CD4-positive, CD25-positive, alpha-beta regulatory T cell (primary cell): ENCODE data around the gene SMAD3. TPM values are rescaled to one million over a fixed set of nuclear protein-coding genes. Genes with fewer than 3 reads are reported as not detected.
A peak's percentile ranks its signal among the peaks of the same experiment; 100 is the strongest.

Experiments used
- ATAC-seq, 2 donors: fragments of 150-1000 bp; cut with Tn5 transposase; one replicate each; pipeline ENCODE4 v1.10.0; 2021; ENCODE audit warnings: low read depth in 2 of 2, moderate number of reproducible peaks in 2 of 2, moderate library complexity in 1 of 2
- DNase-seq, 3 donors: peaks; one replicate each; pipeline versions ENCODE4 v3.0.0 to v3.0.0-alpha.2; 2012 to 2022; ENCODE audit warnings: mixed read lengths in 1 of 3
- H3K27ac ChIP-seq: one replicate; pipeline ENCODE4 v1.7.0; 2013; ENCODE audit warnings: mild to moderate bottlenecking, low read length; ENCODE audit not compliant: insufficient read depth, poor library complexity, severe bottlenecking
- H3K27me3 ChIP-seq: one replicate; pipeline ENCODE4 v1.7.0; 2013; ENCODE audit warnings: low read length; ENCODE audit not compliant: control insufficient read depth, insufficient read depth
- H3K36me3 ChIP-seq: one replicate; pipeline ENCODE4 v1.7.0; 2013; ENCODE audit warnings: mild to moderate bottlenecking, low read length, moderate library complexity; ENCODE audit not compliant: control insufficient read depth, insufficient read depth
- H3K4me1 ChIP-seq: 2 replicates; pipeline ENCODE4 v1.7.0; 2013; ENCODE audit warnings: mild to moderate bottlenecking, low read length; ENCODE audit not compliant: insufficient read depth, control insufficient read depth, poor library complexity, severe bottlenecking
- H3K4me3 ChIP-seq: one replicate; pipeline ENCODE4 v1.7.0; 2013; ENCODE audit warnings: low read depth, mild to moderate bottlenecking, low read length, moderate library complexity
- H3K9me3 ChIP-seq, 2 experiments: 1 replicate in 1 of 2; 2 replicates in 1 of 2; pipeline ENCODE4 v1.7.0; 2013; ENCODE audit warnings: low read length in 2 of 2, mild to moderate bottlenecking in 1 of 2, moderate library complexity in 1 of 2; ENCODE audit not compliant: control insufficient read depth in 2 of 2
- H3K27ac Mint-ChIP-seq, 3 donors: one replicate each; pipeline ENCODE4 v1.8.0; 2020 to 2022; ENCODE audit warnings: mild to moderate bottlenecking in 3 of 3, mixed read lengths in 3 of 3, moderate library complexity in 2 of 3
- H3K27me3 Mint-ChIP-seq: one replicate; pipeline ENCODE4 v1.8.0; 2022; ENCODE audit warnings: mild to moderate bottlenecking, mixed read lengths
- H3K36me3 Mint-ChIP-seq: one replicate; pipeline ENCODE4 v1.8.0; 2020; ENCODE audit warnings: mixed read lengths
- H3K4me1 Mint-ChIP-seq, 4 donors: one replicate each; pipeline ENCODE4 v1.8.0; 2020 to 2022; ENCODE audit warnings: mixed read lengths in 4 of 4, mild to moderate bottlenecking in 1 of 4
- H3K4me3 Mint-ChIP-seq, 4 donors: one replicate each; pipeline ENCODE4 v1.8.0; 2020 to 2022; ENCODE audit warnings: mild to moderate bottlenecking in 4 of 4, mixed read lengths in 4 of 4, moderate library complexity in 3 of 4
- H3K9me3 Mint-ChIP-seq, 7 donors: one replicate each; pipeline ENCODE4 v1.8.0; 2020 to 2022; ENCODE audit warnings: mixed read lengths in 7 of 7, mild to moderate bottlenecking in 3 of 7, moderate library complexity in 2 of 7
- polyA plus RNA-seq, 4 donors: library from polyadenylated mRNA; unstranded; fragments of 300-500 nt; fragmentation: Illumina TruSeq; gene quantifications; one replicate each; pipeline ENCODE4 v1.2.3, GENCODE V29; 2021
- total RNA-seq: library from RNA; stranded (reverse); gene quantifications from one replicate; pipeline ENCODE4 v1.2.3, GENCODE V29; 2022

SMAD3 gene
- total and polyA plus RNA-seq, 5 donors from 2014 or later: 12.0 to 76.6 (median 14.7) TPM

DNA sequence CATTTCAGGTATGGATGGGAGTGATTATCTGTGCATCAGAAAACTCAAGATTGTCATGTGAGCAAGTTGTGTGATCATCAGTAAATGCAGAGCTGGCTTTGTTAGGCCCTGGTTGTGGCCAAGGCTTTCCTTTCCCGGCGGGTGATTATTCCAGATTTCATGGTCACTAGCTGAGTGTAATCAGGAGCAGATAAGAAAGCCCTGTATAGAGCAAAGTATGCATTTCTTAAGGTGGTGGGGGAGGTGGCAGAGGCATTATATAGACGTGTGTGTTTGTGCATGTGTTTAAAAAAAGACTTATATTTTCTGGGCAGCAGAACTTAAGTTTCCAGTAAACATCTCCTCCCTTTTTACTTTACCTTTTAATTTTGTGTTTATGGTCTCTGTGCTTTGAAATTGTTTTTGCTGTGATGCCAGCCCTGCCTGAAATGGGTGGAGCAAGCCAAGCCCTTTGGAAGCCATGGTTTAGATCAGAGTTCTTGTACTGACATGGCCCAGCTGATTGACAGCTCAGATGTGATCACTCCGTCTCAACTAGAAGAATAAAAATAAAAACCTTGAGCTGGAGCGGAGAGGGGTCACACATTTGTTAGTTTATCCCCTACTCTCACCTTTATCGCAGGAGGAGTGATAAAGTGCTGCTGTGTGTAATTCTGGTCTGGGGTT, 22.2 kb downstream of the SMAD3 start:
- Mint-ChIP-seq H3K9me3 (no peaks in the 10 kb centered on the region), H3K4me1 (peaks cover 36 to 100% (median 85%) of the 10 kb centered on the region in 4 donors), H3K4me3 (peak overlapping the region; percentile 56 to 81 (median 74)), H3K27ac (peak overlapping the region; percentile 88 to 94 (median 93)), H3K27me3 (peaks cover under 1% of the 10 kb centered on the region), H3K36me3 (peaks cover 12% of the 10 kb centered on the region)
- Histone ChIP-seq H3K4me3 (peak overlapping the region; percentile 56), H3K27me3 (no peaks in the 10 kb centered on the region), H3K36me3 (no peaks in the 10 kb centered on the region), H3K4me1 (peaks cover 99% of the 10 kb centered on the region), H3K9me3 (no peaks in the 10 kb centered on the region), H3K27ac (peak overlapping the region; percentile 55)
- DNase-seq: peak in 1 of 3 donors; percentile 58
- ATAC-seq: no peak

DNA sequence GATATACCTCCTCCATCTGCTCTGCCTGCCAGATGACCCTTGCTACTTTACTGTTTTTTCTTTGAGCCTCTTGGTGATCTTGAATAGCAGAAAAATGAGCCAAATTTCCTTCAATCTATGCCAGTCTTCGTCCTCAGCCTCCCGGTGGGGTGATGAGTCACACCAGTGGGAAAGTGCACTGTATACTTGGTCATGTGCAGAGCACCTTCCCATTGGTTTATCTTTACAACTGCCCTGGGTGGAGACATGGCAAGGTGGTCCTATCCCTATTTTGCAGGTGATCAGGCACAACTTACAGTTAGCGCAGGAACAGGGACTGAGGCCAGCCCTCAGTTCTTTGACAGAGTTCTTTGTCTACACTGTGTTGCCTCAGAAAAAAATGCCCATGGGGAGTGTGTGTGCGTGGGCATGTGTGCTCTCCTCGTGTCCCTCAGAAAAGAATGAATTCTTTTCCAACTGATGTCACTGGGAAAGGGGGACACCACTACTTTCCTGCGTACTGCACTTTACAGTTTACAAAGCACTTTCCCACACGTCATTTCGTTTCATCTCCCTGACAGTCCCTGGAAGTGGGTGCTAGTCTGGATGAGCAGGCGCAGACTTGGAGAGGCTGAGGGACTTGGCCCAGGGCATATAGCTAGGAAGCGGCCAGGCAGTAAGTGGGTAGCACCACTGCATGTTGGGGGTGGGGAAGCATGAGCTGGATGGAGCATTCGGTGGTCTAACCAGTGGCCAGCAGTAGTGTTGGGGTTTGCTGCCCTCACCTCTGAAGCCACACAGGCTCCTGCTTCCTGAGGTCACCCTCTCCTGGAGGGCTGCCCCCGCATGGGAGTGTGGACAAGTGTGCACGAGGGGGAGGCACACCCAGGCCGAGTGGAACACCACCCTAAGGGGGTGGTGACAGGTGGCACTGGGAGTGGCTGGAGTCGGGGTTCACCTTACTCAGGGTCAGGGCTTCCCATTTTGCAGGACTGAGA, 24.1 kb downstream of the SMAD3 start:
- peaks cover 92% of the 10 kb centered on the region for H3K4me1 ChIP-seq
- H3K4me3 ChIP-seq: no peak overlapping the region
- Mint-ChIP-seq H3K4me3 (peak overlapping the region; percentile 29 to 85 (median 69)), H3K4me1 (peaks cover 35 to 98% (median 79%) of the 10 kb centered on the region in 4 donors), H3K9me3 (no peaks in the 10 kb centered on the region), H3K36me3 (peaks cover 19% of the 10 kb centered on the region), H3K27ac (peak overlapping the region; percentile 67 to 94 (median 93)), H3K27me3 (no peaks in the 10 kb centered on the region)
- no peaks in the 10 kb centered on the region for H3K9me3 ChIP-seq
- H3K36me3 ChIP-seq: peaks cover 9% of the 10 kb centered on the region
- no peak for DNase-seq
- ATAC-seq: no peak
- no peaks in the 10 kb centered on the region for H3K27me3 ChIP-seq
- H3K27ac ChIP-seq: no peak overlapping the region

DNA sequence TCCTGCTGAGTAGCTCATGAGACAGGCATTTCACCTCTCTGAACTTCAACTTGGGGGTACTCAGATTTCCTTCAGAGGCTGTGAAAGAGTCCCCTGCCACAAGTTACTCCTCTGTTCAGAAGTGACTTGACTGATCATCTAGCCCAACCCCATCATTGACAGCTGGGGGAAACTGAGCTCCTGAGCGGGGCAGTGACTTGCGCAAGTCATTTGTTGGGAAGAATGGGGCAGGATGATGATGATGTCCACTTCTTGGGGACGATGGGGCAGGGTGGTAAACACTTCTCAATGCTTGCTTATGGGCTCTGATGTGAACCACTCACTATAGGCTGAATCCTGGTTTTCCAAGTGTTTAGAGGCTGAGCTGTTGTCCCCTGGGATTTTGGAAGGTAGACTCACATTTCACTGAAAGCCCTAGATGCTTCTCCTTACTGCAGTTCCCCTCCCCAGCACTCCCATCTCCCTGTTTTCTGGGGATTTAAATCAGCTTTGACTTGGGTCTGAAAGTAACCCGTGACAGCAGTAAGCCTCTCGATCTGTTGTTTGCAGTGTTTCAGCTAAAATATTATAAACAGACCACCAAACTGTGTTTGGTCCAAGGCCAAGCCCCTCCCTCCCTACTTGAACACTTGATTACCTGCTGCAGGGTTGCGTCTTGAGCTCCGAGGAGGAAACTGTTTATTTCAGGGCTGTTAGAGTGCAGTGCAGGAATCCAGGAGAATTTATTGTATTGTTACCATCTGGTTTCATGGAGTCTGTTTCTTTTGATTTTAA, 25.1 kb downstream of the SMAD3 start:
- Histone ChIP-seq H3K9me3 (no peaks in the 10 kb centered on the region), H3K27ac (peak overlapping the region; percentile 73), H3K27me3 (no peaks in the 10 kb centered on the region), H3K36me3 (peaks cover 17% of the 10 kb centered on the region), H3K4me1 (peaks cover 82% of the 10 kb centered on the region), H3K4me3 (peak overlapping the region; percentile 76)
- peak overlapping the region; percentile 55 to 82 (median 73) for H3K4me3 Mint-ChIP-seq
- peaks cover 29 to 97% (median 74%) of the 10 kb centered on the region in 4 donors for H3K4me1 Mint-ChIP-seq
- H3K27me3 Mint-ChIP-seq: no peaks in the 10 kb centered on the region
- H3K36me3 Mint-ChIP-seq: peaks cover 24% of the 10 kb centered on the region
- peak overlapping the region; percentile 93 to 95 (median 94) for H3K27ac Mint-ChIP-seq
- no peaks in the 10 kb centered on the region for H3K9me3 Mint-ChIP-seq
- no peak for ATAC-seq
- DNase-seq: no peak

- H3K36me3 Mint-ChIP-seq: peaks cover 30% of the 10 kb centered on the region
Observed at GRCh38 chr15:67091071-67091979, 25.9 kb downstream of the SMAD3 start.

DNA sequence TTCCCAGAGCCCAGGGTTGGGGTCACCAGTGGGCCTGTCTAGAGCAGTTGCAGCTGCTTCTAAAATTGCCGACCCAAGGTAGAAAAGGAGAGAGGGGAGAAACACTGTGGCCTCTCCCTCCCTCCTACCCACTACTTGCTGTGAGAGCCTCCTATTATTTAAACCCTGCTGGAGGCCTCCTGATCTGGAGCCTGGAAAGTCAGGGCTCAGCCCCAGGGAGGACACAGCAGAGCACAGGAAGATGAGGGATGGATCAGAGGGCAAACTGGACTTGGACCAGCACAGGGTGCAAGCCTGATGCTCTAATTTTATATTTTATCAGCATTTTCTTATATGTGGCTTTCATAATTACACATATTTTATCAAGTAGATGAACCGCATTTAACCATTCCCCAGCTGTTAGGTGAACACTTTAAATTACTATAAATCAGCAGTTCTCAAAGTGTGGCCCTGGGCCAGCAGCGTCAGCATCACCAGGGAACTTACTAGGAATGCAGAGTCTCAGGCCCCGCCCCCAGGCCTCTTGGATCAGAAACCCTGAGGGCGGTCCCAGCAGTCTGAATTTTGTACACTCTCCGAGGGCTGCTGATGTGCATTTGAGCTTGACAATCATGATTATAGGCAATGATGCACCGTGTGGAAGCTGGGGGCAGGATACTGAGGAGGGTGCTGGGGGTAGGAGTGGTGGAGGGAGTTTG, 26.7 kb downstream of the SMAD3 start:
- no peaks in the 10 kb centered on the region for H3K9me3 Mint-ChIP-seq
- peak overlapping the region; percentile 73 for H3K27ac ChIP-seq
- DNase-seq: no peak
- peaks cover 21% of the 10 kb centered on the region for H3K36me3 ChIP-seq
- peak overlapping the region; percentile 76 for H3K4me3 ChIP-seq
- no peaks in the 10 kb centered on the region for H3K27me3 Mint-ChIP-seq
- peaks cover 26 to 97% (median 75%) of the 10 kb centered on the region in 4 donors for H3K4me1 Mint-ChIP-seq
- no peaks in the 10 kb centered on the region for H3K9me3 ChIP-seq
- ATAC-seq: no peak
- H3K27me3 ChIP-seq: no peaks in the 10 kb centered on the region
- H3K4me3 Mint-ChIP-seq: peak overlapping the region in 3 of 4 donors; percentile 37 to 77 (median 68)
- peaks cover 32% of the 10 kb centered on the region for H3K36me3 Mint-ChIP-seq
- H3K4me1 ChIP-seq: peaks cover 72% of the 10 kb centered on the region
- H3K27ac Mint-ChIP-seq: peak overlapping the region; percentile 89 to 95 (median 94)

More at GRCh38 chr15:67091071-67091979, 25.9 kb downstream of the SMAD3 start:
- Histone ChIP-seq H3K27ac (peak overlapping the region; percentile 73), H3K27me3 (no peaks in the 10 kb centered on the region), H3K9me3 (no peaks in the 10 kb centered on the region), H3K4me3 (peak overlapping the region; percentile 76), H3K36me3 (peaks cover 21% of the 10 kb centered on the region), H3K4me1 (peaks cover 73% of the 10 kb centered on the region)
- H3K4me3 Mint-ChIP-seq: peak overlapping the region; percentile 55 to 82 (median 73)
- H3K27ac Mint-ChIP-seq: peak overlapping the region; percentile 89 to 95 (median 94)
- peaks cover 26 to 97% (median 74%) of the 10 kb centered on the region in 4 donors for H3K4me1 Mint-ChIP-seq
- no peaks in the 10 kb centered on the region for H3K9me3 Mint-ChIP-seq
- ATAC-seq (peak; percentile 89 to 90), DNase-seq (peak; percentile 53 to 88 (median 55))
- no peaks in the 10 kb centered on the region for H3K27me3 Mint-ChIP-seq

DNA sequence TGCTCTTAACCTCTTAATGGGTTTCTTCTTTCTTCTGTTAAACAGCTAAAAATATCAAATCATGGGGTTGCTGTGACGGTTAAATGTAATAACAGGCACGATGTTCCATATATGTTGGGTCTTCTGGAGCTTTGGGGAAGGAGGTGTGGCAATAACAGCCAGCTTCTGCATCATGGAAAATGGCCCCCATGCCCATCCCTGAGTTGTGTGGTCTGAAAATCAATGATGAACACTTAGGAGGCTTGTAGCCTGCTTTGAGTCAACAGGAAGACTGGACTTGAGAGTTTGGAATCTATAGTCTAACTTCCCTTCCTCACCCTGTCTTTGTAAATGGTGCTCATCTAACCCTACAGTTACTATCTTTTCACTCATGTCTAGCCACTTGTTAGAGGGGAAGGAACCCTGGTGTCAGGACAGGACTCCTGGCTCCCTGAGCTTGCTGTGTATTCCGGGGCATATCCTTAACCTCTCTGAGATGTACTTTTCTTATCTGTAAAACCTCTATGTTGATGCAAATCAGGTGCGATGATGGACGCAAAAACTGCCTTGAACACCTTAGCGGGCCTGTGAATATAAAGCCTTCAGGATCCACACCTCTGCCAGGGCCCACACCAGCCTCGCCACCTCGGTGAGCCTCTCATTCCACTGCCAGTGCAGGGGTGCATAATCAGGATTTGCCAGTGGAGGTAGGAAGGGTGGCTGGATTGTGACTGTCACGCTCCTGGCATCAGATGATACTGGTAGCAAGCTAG, 27.5 kb downstream of the SMAD3 start:
- Histone ChIP-seq H3K9me3 (no peaks in the 10 kb centered on the region), H3K36me3 (peaks cover 21% of the 10 kb centered on the region), H3K4me1 (peaks cover 71% of the 10 kb centered on the region), H3K27ac (peak overlapping the region; percentile 73), H3K4me3 (no peak overlapping the region), H3K27me3 (no peaks in the 10 kb centered on the region)
- no peaks in the 10 kb centered on the region for H3K9me3 Mint-ChIP-seq
- H3K27me3 Mint-ChIP-seq: no peaks in the 10 kb centered on the region
- H3K4me1 Mint-ChIP-seq: peaks cover 26 to 97% (median 75%) of the 10 kb centered on the region in 4 donors
- DNase-seq (no peak), ATAC-seq (no peak)
- peak overlapping the region; percentile 81 to 94 (median 92) for H3K27ac Mint-ChIP-seq
- H3K36me3 Mint-ChIP-seq: peaks cover 33% of the 10 kb centered on the region
- H3K4me3 Mint-ChIP-seq: peak overlapping the region in 3 of 4 donors; percentile 37 to 77 (median 48)
